ENCODE results near the gene C5orf47.

C5orf47 gene, protein sequence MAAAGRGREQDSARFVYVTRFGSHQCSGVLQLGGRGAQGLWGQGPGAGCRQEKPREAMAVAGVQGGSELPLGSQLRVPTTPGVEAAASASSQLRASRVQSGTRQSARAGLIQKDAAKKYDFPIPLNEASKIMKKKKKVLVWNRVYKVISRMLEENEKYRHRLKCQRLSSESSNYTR

DNA sequence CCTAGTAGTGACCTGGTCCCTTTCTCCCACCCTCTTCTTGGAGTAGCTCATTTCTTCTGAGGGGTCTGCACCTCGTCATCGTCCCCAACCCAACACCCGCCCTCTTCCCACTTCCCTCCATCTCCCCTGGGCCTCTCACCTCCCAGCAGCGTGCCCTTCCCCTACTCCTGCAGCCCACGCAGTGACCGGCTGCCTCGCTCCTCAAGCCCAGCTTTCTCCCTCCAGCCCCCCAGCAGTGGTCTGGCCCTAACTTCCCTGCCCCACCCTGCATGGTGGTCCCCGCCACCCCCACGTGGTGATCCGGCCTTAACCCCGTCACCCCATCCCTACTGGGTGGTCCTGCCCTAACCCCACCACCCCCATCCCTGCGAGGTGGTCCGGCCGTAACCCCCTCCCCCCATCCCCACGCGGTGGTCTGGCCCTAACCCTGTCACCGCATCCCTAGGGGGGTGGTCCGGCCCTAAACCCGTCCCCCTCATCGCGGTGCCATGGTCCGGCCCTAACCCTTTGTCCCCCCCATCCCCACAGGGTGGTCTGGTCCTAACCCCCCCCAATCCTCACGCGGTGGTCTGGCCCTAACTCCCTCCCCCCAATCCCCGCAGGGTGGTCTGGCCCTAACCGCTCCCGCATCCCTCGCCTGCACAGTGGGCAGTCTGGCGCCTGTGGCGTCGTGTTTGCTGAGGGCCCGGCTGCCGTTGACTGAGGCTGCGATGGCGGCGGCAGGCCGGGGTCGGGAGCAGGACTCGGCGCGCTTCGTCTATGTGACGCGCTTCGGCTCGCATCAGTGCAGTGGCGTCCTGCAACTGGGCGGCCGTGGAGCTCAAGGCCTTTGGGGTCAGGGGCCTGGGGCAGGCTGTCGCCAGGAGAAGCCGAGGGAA is at the start of gene C5orf47:
TSS of gene C5orf47 (plus strand) at position 617 of the 878 bp plus-strand sequence. CDS start at position 711, 94 bp downstream.
- no peak for DNase-seq

GRCh38 chr5:173940269-173940668 is 48.7 kb upstream of the C5orf47 start:
- no peak for DNase-seq

DNA sequence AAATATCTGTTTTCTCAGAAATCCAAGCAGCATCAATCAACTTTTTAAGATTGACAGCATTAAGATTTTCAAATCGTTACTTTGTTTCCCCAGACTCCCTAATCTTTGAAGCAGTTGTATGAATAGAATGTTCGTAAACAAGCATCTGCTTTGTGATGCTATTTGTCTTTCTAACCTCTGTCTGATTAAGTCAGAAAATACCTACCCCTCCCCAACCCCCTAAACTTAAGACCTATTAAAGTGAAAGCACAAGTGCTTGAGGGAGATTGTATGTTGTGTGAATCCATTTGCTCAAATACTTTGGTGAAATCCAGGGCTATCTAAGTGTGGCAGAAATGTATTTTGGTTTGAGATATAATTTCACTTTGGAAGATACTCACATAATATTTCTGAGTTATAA is 47.9 kb upstream of the C5orf47 start:
- DNase-seq, result no peak

- no peak for DNase-seq
Observed at GRCh38 chr5:173941758-173942401, 47.1 kb upstream of the C5orf47 start.

- no peak for DNase-seq
Observed at GRCh38 chr5:173944511-173944910, 44.5 kb upstream of the C5orf47 start.

DNA sequence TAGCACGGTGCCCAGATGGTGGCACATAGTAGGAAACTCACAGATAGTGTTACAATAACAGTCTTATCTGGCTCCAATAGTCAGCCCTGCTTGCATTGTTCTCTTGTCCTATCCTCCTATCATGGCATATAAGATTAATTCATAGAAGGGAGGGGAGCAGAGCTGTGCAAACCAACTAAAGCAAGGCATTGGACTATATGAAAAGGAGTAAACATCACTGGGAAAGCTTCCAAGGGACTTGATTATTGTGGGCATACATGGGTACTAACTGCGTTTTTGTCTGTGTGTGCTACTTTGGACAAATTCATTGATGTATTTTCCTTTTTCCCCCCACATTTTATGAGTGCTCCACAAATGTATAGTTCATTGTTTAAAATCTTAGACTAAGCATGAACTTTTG is 43.8 kb upstream of the C5orf47 start:
- DNase-seq, result no peak

DNA sequence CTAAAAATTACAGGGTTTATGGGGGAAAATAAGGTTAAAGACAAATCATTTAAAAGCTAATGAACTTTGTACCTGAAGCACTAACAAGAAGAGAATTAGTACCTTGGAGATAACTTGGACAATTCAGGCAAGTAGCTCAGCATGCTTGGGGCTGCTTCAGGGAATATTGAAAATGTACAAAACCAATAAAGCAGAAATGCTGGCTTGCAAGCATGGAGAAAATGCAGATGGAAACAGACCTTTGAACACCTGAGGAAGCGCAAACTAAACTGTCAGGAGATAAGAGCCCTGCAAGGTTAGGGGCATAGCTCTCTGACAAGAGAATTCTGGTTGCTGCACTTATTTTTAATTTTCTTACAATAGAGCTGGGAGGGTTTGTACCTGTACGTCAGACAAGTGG is 42.6 kb upstream of the C5orf47 start:
- DNase-seq, result no peak

- no peak for DNase-seq
Observed at GRCh38 chr5:173950829-173951228, 38.1 kb upstream of the C5orf47 start.

DNA sequence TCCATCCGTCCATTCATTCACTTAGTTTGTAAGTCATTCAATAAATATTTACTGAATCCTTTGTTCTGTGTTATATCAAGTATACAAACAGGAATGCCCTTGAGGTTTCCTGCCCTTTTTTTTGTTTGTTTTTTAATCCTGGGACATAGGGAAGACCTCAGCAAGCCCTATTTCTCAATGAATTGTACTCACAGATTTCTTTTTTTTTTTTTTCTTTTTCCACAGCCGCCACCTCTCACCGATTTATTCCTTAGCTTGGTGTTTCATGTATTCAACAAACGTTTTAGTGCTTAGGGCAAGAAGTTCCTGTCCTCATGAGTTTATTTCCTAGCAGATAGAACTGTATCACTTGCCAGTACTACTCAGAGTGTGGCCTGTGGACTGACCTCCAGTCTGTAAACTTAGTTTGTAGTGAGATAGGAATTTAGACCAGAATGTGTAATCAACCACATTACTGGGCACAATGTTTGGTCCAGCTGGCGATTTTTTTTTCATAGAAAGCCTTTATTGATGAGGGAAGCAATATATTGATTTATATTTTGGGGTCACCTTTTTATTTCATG is 35.4 kb upstream of the C5orf47 start:
- DNase-seq, result no peak

DNA sequence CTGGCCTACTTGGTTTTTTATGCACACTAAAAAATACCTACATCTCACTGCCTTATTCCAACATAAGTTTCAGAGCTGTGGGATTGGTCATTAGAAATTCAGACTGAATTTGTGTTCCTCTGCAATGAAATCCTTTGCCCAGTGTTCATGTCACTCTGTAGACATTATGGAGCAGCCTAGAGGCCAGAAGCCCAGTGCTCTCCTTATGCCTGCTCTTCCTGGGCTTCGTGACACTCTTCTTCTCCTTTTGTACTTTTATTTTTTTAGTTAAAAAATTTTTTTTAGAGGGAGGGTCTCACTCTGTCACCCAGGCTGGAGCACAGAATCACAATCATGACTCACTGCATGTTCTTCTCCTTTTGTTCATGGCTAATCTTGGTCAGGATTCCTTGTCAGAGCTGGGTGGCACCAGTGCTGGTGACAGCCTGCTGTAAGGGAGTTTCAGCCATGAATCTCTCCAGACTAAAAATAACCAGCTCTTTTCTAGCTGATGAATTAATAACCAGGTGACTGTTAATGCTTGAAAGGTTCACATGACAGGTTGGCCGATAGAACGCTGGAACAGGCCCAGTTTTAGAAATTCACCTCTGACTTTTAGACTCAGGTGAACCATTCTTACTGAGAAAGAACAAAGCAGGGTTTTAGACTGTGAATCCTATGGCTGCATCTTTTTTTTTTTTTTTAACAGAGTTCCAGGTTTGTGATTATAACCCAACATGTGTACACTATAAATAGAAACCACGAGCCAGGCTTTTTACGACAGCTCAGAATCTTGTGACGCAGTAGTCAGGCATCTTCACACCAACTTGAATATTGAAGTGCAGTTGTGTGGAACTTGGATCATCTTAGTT is 34.1 kb upstream of the C5orf47 start:
- no peak for DNase-seq

GRCh38 chr5:173960986-173961385 is 28.0 kb upstream of the C5orf47 start:
- no peak for DNase-seq

- DNase-seq, result no peak
Observed at GRCh38 chr5:173961418-173961817, 27.6 kb upstream of the C5orf47 start.

DNA sequence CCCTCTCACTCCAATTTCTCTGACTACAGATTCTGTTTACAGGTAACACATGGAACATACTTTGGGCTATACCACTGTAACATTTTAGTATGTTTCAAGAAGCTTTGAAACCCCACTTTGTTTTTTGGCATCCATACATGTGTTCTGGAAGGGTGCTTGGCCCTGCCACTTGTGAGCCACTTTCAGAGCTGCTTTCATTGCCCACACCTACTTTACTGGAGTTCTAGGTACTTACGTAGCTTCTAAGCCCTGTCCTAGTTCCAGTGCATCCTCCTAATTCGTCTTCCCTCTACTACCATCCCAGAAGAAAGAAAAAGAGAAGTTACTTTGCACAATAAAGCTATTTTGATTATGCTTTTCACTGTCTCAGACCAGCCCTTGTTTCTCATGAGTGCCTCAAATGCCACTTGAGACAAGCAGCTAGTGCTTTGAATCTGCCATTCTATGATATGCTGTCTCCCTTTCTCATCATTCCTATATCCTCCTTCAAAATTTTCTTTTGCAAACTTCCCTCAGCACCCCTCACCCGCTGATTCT is 26.5 kb upstream of the C5orf47 start:
- DNase-seq, result no peak

DNA sequence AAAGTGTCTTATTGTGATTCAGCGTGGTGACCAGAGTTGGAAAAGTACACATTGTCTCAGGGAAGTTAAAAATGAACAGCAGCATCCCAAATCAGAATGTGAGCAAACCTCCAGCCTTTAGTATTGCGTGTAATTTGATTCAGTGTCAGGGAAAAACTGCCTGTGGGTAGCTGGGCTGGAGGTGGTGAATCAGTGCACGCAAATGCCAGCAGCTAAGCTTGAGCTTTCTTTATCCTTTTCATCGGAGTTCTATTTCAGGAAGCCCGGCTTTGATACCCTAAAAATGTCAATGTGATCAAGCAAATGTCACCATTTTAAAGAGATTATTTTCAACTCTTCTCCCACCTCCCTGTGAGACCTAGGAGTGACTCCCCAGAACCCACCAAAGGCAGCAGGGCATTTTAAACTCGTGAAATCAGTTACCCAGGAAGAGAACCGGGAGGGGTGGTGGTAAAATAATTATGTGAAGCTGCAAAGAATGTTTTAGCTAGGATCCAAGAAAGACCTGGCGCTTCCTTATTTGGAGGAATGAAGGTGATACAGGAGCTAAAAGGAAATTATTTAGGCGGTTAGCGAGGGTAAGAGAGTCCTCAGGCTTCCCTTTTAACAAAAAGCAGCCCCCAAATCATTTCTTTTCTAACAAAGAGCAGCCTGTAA is 25.7 kb upstream of the C5orf47 start:
- DNase-seq, result no peak

DNA sequence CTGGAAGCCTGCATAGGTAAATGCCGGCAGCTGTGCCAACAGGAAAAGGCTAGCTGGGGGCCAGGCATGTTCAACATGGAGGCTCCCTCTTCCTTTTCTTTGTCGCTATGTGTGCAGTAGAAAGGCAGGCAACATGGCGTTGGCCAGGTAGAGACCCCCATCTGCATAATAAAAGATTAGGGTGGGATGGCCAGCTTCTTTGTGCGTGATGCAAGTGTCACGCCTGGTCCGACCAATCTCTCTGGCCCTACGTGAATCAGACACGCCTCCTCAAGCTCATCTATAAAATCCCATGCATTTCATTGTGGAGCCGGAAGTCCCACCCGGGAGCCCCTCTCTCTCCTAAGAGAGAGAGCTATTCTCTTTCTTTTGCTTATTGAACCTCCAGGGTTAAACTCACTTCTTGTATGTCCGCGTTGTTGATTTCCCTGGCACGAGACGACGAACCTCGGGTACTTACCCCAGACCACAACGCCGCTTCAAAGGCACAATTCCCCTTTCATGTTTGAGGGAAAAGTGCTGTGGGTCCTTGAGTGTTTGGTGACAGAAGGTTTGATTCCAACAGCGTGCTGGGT is 25.0 kb upstream of the C5orf47 start:
- peak in 1 of 2 donors; percentile 28 for DNase-seq

- no peak for DNase-seq
Observed at GRCh38 chr5:173964506-173964905, 24.5 kb upstream of the C5orf47 start.

DNA sequence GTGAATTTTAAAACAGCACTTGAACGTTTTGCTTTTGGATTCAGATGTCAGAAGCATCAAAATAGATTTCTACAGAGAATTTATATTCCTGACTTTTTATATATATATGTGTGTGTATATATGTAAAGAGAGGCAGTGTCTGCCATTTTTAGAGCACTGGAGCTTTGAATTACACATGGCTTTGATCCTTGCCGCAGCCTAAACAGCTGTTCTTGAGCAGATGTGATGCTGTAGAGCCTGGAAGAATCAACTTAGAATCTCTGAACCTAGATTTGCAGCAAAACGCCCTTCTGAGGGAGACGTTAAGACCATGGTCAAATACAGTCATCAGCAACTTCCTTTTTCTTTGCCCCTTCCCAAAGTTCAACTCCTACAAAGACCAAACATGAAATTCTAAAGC is 21.7 kb upstream of the C5orf47 start:
- no peak for DNase-seq

GRCh38 chr5:173968154-173968797 is 20.7 kb upstream of the C5orf47 start:
- DNase-seq, result no peak

- no peak for DNase-seq
Observed at GRCh38 chr5:173969167-173970049, 19.6 kb upstream of the C5orf47 start.

Data from CD4-positive, alpha-beta T cell treated with Interleukin-1 beta for 1 hour (primary cell).